Heart left ventricle (tissue), 13 donors: ENCODE results near the gene PRSS16.

Source experiments
- POLR2A ChIP-seq, 2 donors: fragments of 450-650 bp; IDR thresholded peaks; one replicate each; pipeline ENCODE4 v1.6.1; 2017; ENCODE audit warnings: antibody characterized with exemption in 2 of 2, mild to moderate bottlenecking in 2 of 2, moderate library complexity in 2 of 2
- TF ChIP-seq, protein P1 (sequence below), 12 donors: fragments of 200-600 bp; sonication (generic) in 4 of 12; IDR thresholded peaks; one replicate each; pipeline versions ENCODE4 v1.5.0 to v1.8.0; 2018 to 2022; ENCODE audit warnings: antibody characterized with exemption in 12 of 12, mild to moderate bottlenecking in 5 of 12
- donor health status: ischemic (EF 13 %, LVEDD 7.1; RV severe dilation, severe dysfunction).
- donor health status: DM: no; HTN: yes; CAD: no.
- donor health status: DM: no; HTN: no; CAD: no.
- donor health status: ischemic (EF 25% LVEDD 6.9; RV normal size, moderate dysfunction).
- donor health status: ischemic (EF 25% LVEDD 5.7; RV mildly dilated, moderate dysfunction).
- donor health status: ischemic (EF 35%, LVEDD 5.7; RV mildly dilated, moderate dysfunction).
- donor health status: nonischemic (EF 11% LVEDD 7.7; RV severe dilation, severe dysfunction).
- donor health status: DM: yes; HTN: yes; CAD: no.
- donor health status: PGD.
- donor health status: ischemic (EF 29% LVEDD 5.4; RV normal size, mild dysfunction).
- donor health status: nonischemic (EF 23%, LVEDD 6.1; RV moderate dilation, normal function).

GRCh38 chr6:27280064-27280539 is 32.6 kb downstream of the PRSS16 start:
- no peak for TF ChIP-seq POLR2A (IDR thresholded peaks at IDR 0.05)
- TF ChIP-seq, protein P1, sequence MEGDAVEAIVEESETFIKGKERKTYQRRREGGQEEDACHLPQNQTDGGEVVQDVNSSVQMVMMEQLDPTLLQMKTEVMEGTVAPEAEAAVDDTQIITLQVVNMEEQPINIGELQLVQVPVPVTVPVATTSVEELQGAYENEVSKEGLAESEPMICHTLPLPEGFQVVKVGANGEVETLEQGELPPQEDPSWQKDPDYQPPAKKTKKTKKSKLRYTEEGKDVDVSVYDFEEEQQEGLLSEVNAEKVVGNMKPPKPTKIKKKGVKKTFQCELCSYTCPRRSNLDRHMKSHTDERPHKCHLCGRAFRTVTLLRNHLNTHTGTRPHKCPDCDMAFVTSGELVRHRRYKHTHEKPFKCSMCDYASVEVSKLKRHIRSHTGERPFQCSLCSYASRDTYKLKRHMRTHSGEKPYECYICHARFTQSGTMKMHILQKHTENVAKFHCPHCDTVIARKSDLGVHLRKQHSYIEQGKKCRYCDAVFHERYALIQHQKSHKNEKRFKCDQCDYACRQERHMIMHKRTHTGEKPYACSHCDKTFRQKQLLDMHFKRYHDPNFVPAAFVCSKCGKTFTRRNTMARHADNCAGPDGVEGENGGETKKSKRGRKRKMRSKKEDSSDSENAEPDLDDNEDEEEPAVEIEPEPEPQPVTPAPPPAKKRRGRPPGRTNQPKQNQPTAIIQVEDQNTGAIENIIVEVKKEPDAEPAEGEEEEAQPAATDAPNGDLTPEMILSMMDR (IDR thresholded peaks at IDR 0.05): no peak
